Endothelial cell (in vitro differentiated cells): ENCODE measurements around the gene PPP1R14C. TPM values are rescaled to one million over a fixed set of nuclear protein-coding genes. Genes with fewer than 3 reads are reported as not detected.

Source experiments
- DNase-seq: peaks from one replicate; pipeline ENCODE4 v3.0.0; 2021; ENCODE audit warnings: low spot score
- H3K27ac Mint-ChIP-seq: one replicate; pipeline ENCODE4 v1.8.0; 2021; ENCODE audit warnings: mixed read lengths, inconsistent platforms; ENCODE audit not compliant: unreplicated experiment
- H3K27me3 Mint-ChIP-seq: one replicate; pipeline ENCODE4 v1.8.0; 2021; ENCODE audit warnings: mild to moderate bottlenecking, moderate library complexity, mixed read lengths, inconsistent platforms; ENCODE audit not compliant: unreplicated experiment
- H3K36me3 Mint-ChIP-seq: one replicate; pipeline ENCODE4 v1.8.0; 2021; ENCODE audit warnings: mild to moderate bottlenecking, low read depth, mixed read lengths, inconsistent platforms; ENCODE audit not compliant: unreplicated experiment
- H3K4me1 Mint-ChIP-seq: one replicate; pipeline ENCODE4 v1.8.0; 2021; ENCODE audit warnings: mild to moderate bottlenecking, mixed read lengths, inconsistent platforms; ENCODE audit not compliant: unreplicated experiment
- H3K4me3 Mint-ChIP-seq: one replicate; pipeline ENCODE4 v1.8.0; 2021; ENCODE audit warnings: mild to moderate bottlenecking, mixed read lengths, inconsistent platforms; ENCODE audit not compliant: unreplicated experiment
- H3K9me3 Mint-ChIP-seq: one replicate; pipeline ENCODE4 v1.8.0; 2021; ENCODE audit warnings: mixed read lengths, inconsistent platforms; ENCODE audit not compliant: unreplicated experiment
- total RNA-seq: library from RNA; stranded (reverse); fragmentation: NEBNext Ultra II Directional; extraction: Animal tissue kit (Norgen Biotek cat#: 25700); gene quantifications from one replicate; pipeline ENCODE4 v1.2.1, GENCODE V29; 2021; ENCODE audit not compliant: unreplicated experiment
- TF ChIP-seq, protein P1 (sequence below): fragments of 200-600 bp; sonication (generic); IDR thresholded peaks from one replicate; pipeline ENCODE4 v1.5.0; 2021; ENCODE audit warnings: antibody characterized with exemption; ENCODE audit not compliant: unreplicated experiment

Gene PPP1R14C
- total RNA-seq, 1 donor from 2014 or later, result 2.5 TPM

DNA sequence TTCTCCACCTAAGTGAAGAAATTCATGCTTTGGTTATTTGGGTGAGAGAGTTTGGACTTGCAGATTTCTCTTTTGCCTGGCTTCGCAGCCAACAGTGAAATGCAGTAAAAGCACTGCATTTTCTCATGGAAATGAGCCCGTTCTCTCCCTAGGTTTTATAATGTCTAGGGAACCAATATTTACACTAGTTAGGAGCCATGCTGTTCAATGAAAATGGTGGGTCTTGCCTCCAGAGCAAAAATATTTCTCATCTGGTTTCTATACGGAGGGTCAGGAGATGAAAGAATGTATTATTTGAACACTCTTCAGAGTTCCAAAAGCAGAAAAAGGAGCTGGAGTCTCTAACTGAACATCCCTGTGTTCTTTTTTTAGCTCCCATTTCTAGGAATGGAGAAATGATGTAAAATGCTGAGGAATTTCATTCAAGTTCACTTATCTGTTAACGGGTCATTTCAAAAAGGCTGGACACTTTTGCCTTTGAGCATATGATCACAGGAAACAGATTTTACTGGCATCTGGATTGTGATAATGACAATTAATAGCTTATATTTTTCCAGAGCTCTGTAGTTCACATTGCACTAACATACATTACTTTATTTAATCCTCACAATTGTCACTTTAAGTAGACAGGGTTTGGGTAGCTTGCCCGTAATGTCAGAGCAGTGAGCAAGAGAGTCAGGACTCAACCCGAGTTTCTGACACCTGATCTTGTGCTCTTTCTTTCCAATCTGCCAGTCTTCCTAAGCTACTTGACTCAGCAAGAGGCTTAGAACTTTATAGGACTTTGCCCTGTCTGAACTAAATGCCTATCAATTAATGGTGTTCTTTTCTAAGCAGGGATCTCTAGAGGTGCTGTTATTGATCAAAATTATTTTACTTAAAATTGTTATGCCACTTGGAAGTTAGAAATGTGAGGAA is 78.0 kb downstream of the PPP1R14C start:
- Mint-ChIP-seq H3K4me1 (peaks cover 1% of the 10 kb centered on the region), H3K4me3 (no peak overlapping the region), H3K36me3 (no peaks in the 10 kb centered on the region), H3K9me3 (no peaks in the 10 kb centered on the region), H3K27me3 (no peaks in the 10 kb centered on the region), H3K27ac (no peak overlapping the region)
- DNase-seq, result no peak
- TF ChIP-seq, protein P1, sequence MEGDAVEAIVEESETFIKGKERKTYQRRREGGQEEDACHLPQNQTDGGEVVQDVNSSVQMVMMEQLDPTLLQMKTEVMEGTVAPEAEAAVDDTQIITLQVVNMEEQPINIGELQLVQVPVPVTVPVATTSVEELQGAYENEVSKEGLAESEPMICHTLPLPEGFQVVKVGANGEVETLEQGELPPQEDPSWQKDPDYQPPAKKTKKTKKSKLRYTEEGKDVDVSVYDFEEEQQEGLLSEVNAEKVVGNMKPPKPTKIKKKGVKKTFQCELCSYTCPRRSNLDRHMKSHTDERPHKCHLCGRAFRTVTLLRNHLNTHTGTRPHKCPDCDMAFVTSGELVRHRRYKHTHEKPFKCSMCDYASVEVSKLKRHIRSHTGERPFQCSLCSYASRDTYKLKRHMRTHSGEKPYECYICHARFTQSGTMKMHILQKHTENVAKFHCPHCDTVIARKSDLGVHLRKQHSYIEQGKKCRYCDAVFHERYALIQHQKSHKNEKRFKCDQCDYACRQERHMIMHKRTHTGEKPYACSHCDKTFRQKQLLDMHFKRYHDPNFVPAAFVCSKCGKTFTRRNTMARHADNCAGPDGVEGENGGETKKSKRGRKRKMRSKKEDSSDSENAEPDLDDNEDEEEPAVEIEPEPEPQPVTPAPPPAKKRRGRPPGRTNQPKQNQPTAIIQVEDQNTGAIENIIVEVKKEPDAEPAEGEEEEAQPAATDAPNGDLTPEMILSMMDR, result no peak

DNA sequence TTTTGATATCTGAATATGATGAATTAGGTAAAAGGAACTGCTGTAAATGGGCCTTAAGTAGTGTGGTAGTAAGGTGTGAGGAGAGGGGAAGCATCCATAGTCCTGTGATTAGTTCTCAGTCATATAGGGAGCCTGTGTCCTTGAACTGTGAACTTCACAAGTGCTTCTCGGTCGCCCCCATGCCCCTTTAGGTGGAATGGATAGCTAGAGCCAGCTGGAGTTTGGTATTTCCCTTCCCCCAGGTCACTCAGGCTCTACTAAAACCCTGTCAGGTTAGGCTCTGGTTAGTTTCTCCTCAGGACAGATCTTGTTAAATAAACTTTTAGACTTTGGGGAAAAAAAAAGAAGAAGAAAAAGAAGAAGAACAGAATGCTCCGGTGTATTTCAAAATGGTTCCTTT is 82.0 kb downstream of the PPP1R14C start:
- Mint-ChIP-seq H3K9me3 (no peaks in the 10 kb centered on the region), H3K27me3 (no peaks in the 10 kb centered on the region), H3K27ac (no peak overlapping the region), H3K36me3 (no peaks in the 10 kb centered on the region), H3K4me3 (no peak overlapping the region), H3K4me1 (peaks cover 3% of the 10 kb centered on the region)
- no peak for DNase-seq
- TF ChIP-seq, protein P1, result no peak

DNA sequence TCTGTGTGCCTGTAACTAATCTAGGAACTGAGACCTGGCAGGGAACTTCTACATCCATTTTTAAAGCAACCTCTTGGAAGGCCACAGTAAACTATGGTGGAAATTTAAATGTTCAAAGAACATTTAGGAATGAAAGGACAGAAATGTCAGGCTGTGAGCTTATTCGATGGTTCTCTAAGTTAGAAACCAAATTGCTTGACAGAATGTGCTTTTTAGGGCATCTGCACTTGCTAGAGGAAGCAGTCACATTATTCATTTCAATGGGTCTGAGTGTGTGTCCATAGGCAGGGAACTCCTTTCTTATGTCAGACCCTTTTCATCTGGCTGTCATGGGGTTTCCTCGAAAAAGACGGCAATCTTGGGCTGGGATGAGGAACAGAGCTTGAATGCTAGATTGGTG is 84.4 kb downstream of the PPP1R14C start:
- DNase-seq, result no peak
- TF ChIP-seq, protein P1, result no peak

DNA sequence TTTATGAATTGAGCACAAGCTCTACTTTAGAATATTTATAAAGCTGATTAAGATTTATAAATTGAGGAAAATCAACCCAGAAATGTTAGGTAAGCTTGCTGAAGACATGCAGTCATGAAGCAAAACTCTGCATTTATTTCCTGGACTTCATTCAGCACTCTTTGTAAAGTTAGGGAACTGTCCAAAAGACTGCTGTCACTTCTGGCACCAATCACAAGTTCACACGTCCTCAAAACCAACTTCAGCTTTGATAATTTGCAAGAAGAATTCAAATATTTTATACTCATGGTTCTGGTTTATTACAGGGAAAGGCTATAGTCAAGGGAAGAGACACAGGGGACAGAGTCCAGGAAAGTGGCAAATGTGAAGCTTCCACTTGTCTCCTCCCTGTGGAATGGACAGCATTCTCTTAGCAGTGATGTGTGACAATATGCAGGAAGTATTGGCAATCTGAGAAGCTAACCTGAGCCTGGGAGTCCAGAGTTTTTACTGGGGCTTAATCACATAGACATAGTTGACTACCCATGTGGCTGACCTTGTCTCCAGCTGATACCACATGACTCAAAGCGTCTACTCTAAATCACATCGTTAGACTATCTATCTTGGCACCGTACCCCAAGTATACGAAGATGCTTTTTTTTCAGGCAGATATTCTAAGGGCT is 85.4 kb downstream of the PPP1R14C start:
- H3K4me3 Mint-ChIP-seq, result no peak overlapping the region
- DNase-seq, result no peak
- H3K9me3 Mint-ChIP-seq, result no peaks in the 10 kb centered on the region
- H3K27me3 Mint-ChIP-seq, result no peaks in the 10 kb centered on the region
- peaks cover 3% of the 10 kb centered on the region for H3K4me1 Mint-ChIP-seq
- no peak overlapping the region for H3K27ac Mint-ChIP-seq
- TF ChIP-seq, protein P1, result no peak
- H3K36me3 Mint-ChIP-seq, result no peaks in the 10 kb centered on the region

More for the DNA sequence above, 84.4 kb downstream of the PPP1R14C start:
- Mint-ChIP-seq H3K4me1 (peaks cover 3% of the 10 kb centered on the region), H3K36me3 (no peaks in the 10 kb centered on the region), H3K27me3 (no peaks in the 10 kb centered on the region), H3K27ac (no peak overlapping the region), H3K4me3 (no peak overlapping the region), H3K9me3 (no peaks in the 10 kb centered on the region)
